K562 (cell line): ENCODE data around the gene S100A3. TPM values are rescaled to one million over a fixed set of nuclear protein-coding genes. Genes with fewer than 3 reads are reported as not detected.

Source experiments
- ARID1B ChIP-seq: fragments of 450-650 bp; IDR thresholded peaks from 2 replicates; pipeline ENCODE4 v1.6.1; 2016; ENCODE audit warnings: antibody characterized with exemption, mild to moderate bottlenecking, inconsistent platforms
- CBFB ChIP-seq: sonication (generic); formaldehyde crosslinking; IDR thresholded peaks from 2 replicates; pipeline ENCODE4 v1.4.0; 2020; ENCODE audit warnings: mild to moderate bottlenecking, missing genetic modification reagents
- CBX5 ChIP-seq: IDR thresholded peaks from 2 replicates; pipeline ENCODE4 v1.6.1; 2014; ENCODE audit warnings: low read depth, borderline replicate concordance
- CBX8 ChIP-seq: fragments of 200-600 bp; sonication (generic); IDR thresholded peaks from 2 replicates; pipeline ENCODE4 v1.6.1; 2012; ENCODE audit warnings: borderline replicate concordance, mixed run types, low read depth, mild to moderate bottlenecking, moderate library complexity, mixed read lengths, low read length, control low read depth, inconsistent platforms; ENCODE audit not compliant: poor library complexity, severe bottlenecking; ENCODE audit errors: extremely low read depth
- EGR1 ChIP-seq: fragments of 450-650 bp; conservative IDR thresholded peaks from 2 replicates; pipeline ENCODE4 v1.6.1; 2017; ENCODE audit warnings: mild to moderate bottlenecking
- EP300 ChIP-seq: IDR thresholded peaks from 2 replicates; pipeline ENCODE4 v1.6.1; 2012; ENCODE audit warnings: low read length, improper control_type of control experiment
- GATAD2B ChIP-seq: fragments of 450-650 bp; IDR thresholded peaks from 2 replicates; pipeline ENCODE4 v1.6.1; 2017; ENCODE audit warnings: mild to moderate bottlenecking, borderline replicate concordance
- GTF2E2 ChIP-seq: fragments of 200-800 bp; sonication (Bioruptor generic); IDR thresholded peaks from 2 replicates; pipeline ENCODE4 v1.6.1; 2016; ENCODE audit warnings: missing genetic modification characterization, missing compliant biosample characterization
- HMBOX1 ChIP-seq: sonication (generic); IDR thresholded peaks from 2 replicates; pipeline ENCODE4 v1.6.1; 2016
- HNRNPL ChIP-seq: fragments of 200-400 bp; formaldehyde crosslinking; IDR thresholded peaks from 2 replicates; pipeline ENCODE4 v1.6.1; 2017; ENCODE audit warnings: low read depth, mild to moderate bottlenecking, low read length
- MBD2 ChIP-seq: sonication (generic); IDR thresholded peaks from 2 replicates; pipeline ENCODE4 v1.6.1; 2016; ENCODE audit warnings: low read depth, borderline replicate concordance
- MNT ChIP-seq, 2 experiments: fragments of 450-650 bp; conservative IDR thresholded peaks; 2 replicates each; pipeline ENCODE4 v1.6.1; 2017; ENCODE audit warnings: mild to moderate bottlenecking in 2 of 2, moderate library complexity in 2 of 2
- MYC ChIP-seq, 2 experiments: fragments of 250-450 bp in 1 of 2; sonication (Bioruptor Pico) in 1 of 2; IDR thresholded peaks; 2 replicates each; pipeline versions ENCODE4 v1.5.1 to v1.6.1; 2012 to 2021; ENCODE audit warnings: low read depth in 2 of 2, borderline replicate concordance in 1 of 2, improper control_type of control experiment in 1 of 2, low read length in 1 of 2, mild to moderate bottlenecking in 1 of 2, moderate library complexity in 1 of 2
- NCOA6 ChIP-seq: fragments of 450-650 bp; IDR thresholded peaks from 2 replicates; pipeline ENCODE4 v1.6.1; 2017; ENCODE audit warnings: mild to moderate bottlenecking
- NR3C1 ChIP-seq: sonication (generic); formaldehyde crosslinking; IDR thresholded peaks from 2 replicates; pipeline ENCODE4 v1.8.1; 2022; ENCODE audit warnings: missing genetic modification reagents
- NUFIP1 ChIP-seq: fragments of 450-650 bp; IDR thresholded peaks from 2 replicates; pipeline ENCODE4 v1.6.1; 2018; ENCODE audit not compliant: partially characterized antibody
- POLR2G ChIP-seq: fragments of 200-400 bp; formaldehyde crosslinking; IDR thresholded peaks from 2 replicates; pipeline ENCODE4 v1.6.1; 2017; ENCODE audit warnings: low read depth, mild to moderate bottlenecking, antibody characterized with exemption, low read length, moderate library complexity
- RBM15 ChIP-seq: fragments of 200-400 bp; formaldehyde crosslinking; IDR thresholded peaks from 2 replicates; pipeline ENCODE4 v1.6.1; 2018; ENCODE audit warnings: mild to moderate bottlenecking, low read length, moderate library complexity; ENCODE audit not compliant: insufficient read depth
- TAL1 ChIP-seq: fragments of 450-650 bp; IDR thresholded peaks from 2 replicates; pipeline ENCODE4 v1.6.1; 2016; ENCODE audit warnings: mild to moderate bottlenecking
- TCF3 ChIP-seq: sonication (generic); formaldehyde crosslinking; IDR thresholded peaks from 2 replicates; pipeline ENCODE4 v1.4.0; 2020; ENCODE audit warnings: mild to moderate bottlenecking, missing genetic modification reagents
- ZNF212 ChIP-seq: fragments of 450-650 bp; formaldehyde crosslinking; IDR thresholded peaks from 2 replicates; pipeline ENCODE4 v1.4.0; 2020; ENCODE audit warnings: mild to moderate bottlenecking
- ZNF449 ChIP-seq: fragments of 250-450 bp; sonication (Bioruptor Pico); IDR thresholded peaks from 2 replicates; pipeline ENCODE4 v1.8.0; 2022; ENCODE audit warnings: moderate library complexity, mild to moderate bottlenecking, inconsistent platforms
- ZNF79 ChIP-seq: fragments of 250-450 bp; sonication (Bioruptor Pico); IDR thresholded peaks from 2 replicates; pipeline ENCODE4 v1.4.0; 2020; ENCODE audit warnings: low read depth, mild to moderate bottlenecking, moderate library complexity
- polyA plus RNA-seq, 8 experiments: library from polyadenylated mRNA; depleted of rRNA in 4 of 8; stranded (reverse) in 5 of 8; unstranded in 3 of 8; fragments of >200 nt; fragmentation: Nextera tagmentation in 2 of 8; fragmentation: Illumina TruSeq in 1 of 8; extraction: Ambion mirVana in 2 of 8; extraction: Trizol in 1 of 8; gene quantifications; 2 replicates each; pipeline versions ENCODE4 v1.2.1 to v1.2.3, GENCODE V29; 2011 to 2014; ENCODE audit warnings: inconsistent platforms in 1 of 8, missing spikeins in 1 of 8
- total RNA-seq, 7 experiments: library from RNA; depleted of rRNA in 6 of 7; stranded (reverse); fragments of >200 nt in 6 of 7; fragmentation: Illumina TruSeq in 2 of 7; extraction: Trizol in 2 of 7; gene quantifications; 2 replicates each; pipeline versions ENCODE4 v1.2.1 to v1.2.3, GENCODE V29; 2011 to 2021; ENCODE audit warnings: low replicate concordance in 1 of 7

Gene S100A3
- total and polyA plus RNA-seq, 9 of the 15 experiments (the other 6 are each of a cell fraction or from before 2014, with no cell fraction given), result 0.08 to 1.7 (median 0.18) TPM; not detected in 4

GRCh38 chr1:153545067-153546055 lies 3.7 kb downstream of the S100A3 start, which contains the start of gene S100A4 (continued):
- TF ChIP-seq ZNF449 (CRISPR knock-in tag) (peak; percentile 56; the same call in 1 of the 2 replicates), ZNF212 (CRISPR knock-in tag) (no peak), GTF2E2 (no peak), RBM15 (no peak), MYC (IDR thresholded peaks at IDR 0.05; ENCODE audit: low read depth, low read length) (peak; percentile 41; the same call in 1 of the 2 replicates), MYC (CRISPR knock-in tag; IDR thresholded peaks at IDR 0.05; ENCODE audit: borderline replicate concordance, low read depth) (no peak), NCOA6 (no peak), CBFB (CRISPR knock-in tag) (no peak), NR3C1 (CRISPR knock-in tag) (no peak), HNRNPL (peak; percentile 79), TAL1 (peak; percentile 52; the same call in 1 of the 2 replicates), CBX8 (no peak), POLR2G (peak; percentile 52; the same call in 1 of the 2 replicates), TCF3 (peak; percentile 67), MNT (conservative IDR thresholded peaks at IDR 0.05) (no peak), EP300 (peak; percentile 35; the same call in 1 of the 2 replicates), MBD2 (0 out of 2 replicates have a peak, but pooled peaks have one; percentile 39), EGR1 (peak; percentile 90), NUFIP1 (no peak), HMBOX1 (no peak), GATAD2B (no peak), ARID1B (peak; percentile 64), CBX5 (peak; percentile 64; the same call in 1 of the 2 replicates), ZNF79 (CRISPR knock-in tag) (no peak)
